IMR-90 (cell line): ENCODE measurements around the gene KRTAP10-5. TPM values are rescaled to one million over a fixed set of nuclear protein-coding genes. Genes with fewer than 3 reads are reported as not detected.

Experiments used
- ATAC-seq: fragments of 200-7000 bp; cut with Tn5 transposase; 2 replicates; pipeline ENCODE4 v1.9.1; 2020; ENCODE audit warnings: low read depth, mild to moderate bottlenecking, moderate library complexity
- BruUV-seq: library from RNA; stranded (reverse); fragments of 400-500 nt; replicated peaks from 2 replicates; lab custom pipeline; 2021; lab: Mats Ljungman, UMichigan
- CTCF ChIA-PET: fragments of 300-600 bp; formaldehyde crosslinking; extraction: SDS; loops from one replicate; lab custom pipeline; 2021; ENCODE audit warnings: antibody characterized with exemption; lab: Yijun Ruan, JAX
- POLR2A ChIA-PET: fragments of 300-600 bp; sonication (Branson Sonifier 250); formaldehyde crosslinking; loops from one replicate; lab custom pipeline; 2022; ENCODE audit warnings: antibody characterized with exemption; ENCODE audit not compliant: unreplicated experiment; lab: Charles Lee
- DNase-seq: peaks from one replicate; pipeline ENCODE4 v3.0.0; 2013
- H2AFZ ChIP-seq: replicated peaks from 2 replicates; pipeline ENCODE3; 2013; ENCODE audit warnings: low read length, mild to moderate bottlenecking; ENCODE audit not compliant: poor library complexity
- H2AK5ac ChIP-seq: 2 replicates; pipeline ENCODE4 v1.6.1; 2013; ENCODE audit warnings: low read depth, low read length, inconsistent platforms
- H2AK9ac ChIP-seq: replicated peaks from 2 replicates; pipeline ENCODE3; 2013; ENCODE audit warnings: mild to moderate bottlenecking, low read depth, low read length, moderate library complexity; ENCODE audit not compliant: poor library complexity
- H2BK120ac ChIP-seq: 2 replicates; pipeline ENCODE4 v1.6.1; 2013; ENCODE audit warnings: low read depth, low read length, inconsistent platforms
- H2BK15ac ChIP-seq: 3 replicates; pipeline ENCODE4 v1.6.1; 2013; ENCODE audit warnings: low read depth, low read length, inconsistent platforms
- H2BK20ac ChIP-seq: 2 replicates; pipeline ENCODE4 v1.6.1; 2013; ENCODE audit warnings: low read depth, mild to moderate bottlenecking, inconsistent platforms, low read length, moderate library complexity
- H2BK5ac ChIP-seq: 2 replicates; pipeline ENCODE4 v1.6.1; 2013; ENCODE audit warnings: mild to moderate bottlenecking, low read depth, low read length, inconsistent platforms; ENCODE audit not compliant: poor library complexity, severe bottlenecking
- H3K14ac ChIP-seq: replicated peaks from 2 replicates; pipeline ENCODE4 v1.6.1; 2013; ENCODE audit warnings: low read depth, low read length, inconsistent platforms
- H3K18ac ChIP-seq: 2 replicates; pipeline ENCODE4 v1.6.1; 2013; ENCODE audit warnings: low read depth, low read length, control low read depth
- H3K23ac ChIP-seq: 2 replicates; pipeline ENCODE4 v1.6.1; 2013; ENCODE audit warnings: low read depth, low read length, inconsistent platforms
- H3K27ac ChIP-seq: 2 replicates; pipeline ENCODE4 v1.5.1; 2013; ENCODE audit warnings: mild to moderate bottlenecking, control low read depth, low read length; ENCODE audit not compliant: insufficient read depth
- H3K27me3 ChIP-seq: 2 replicates; pipeline ENCODE4 v1.6.1; 2013; ENCODE audit warnings: low read length; ENCODE audit not compliant: control insufficient read depth, insufficient read depth
- H3K36me3 ChIP-seq: 2 replicates; pipeline ENCODE4 v1.6.1; 2013; ENCODE audit warnings: low read length, mixed read lengths; ENCODE audit not compliant: control insufficient read depth, insufficient read depth
- H3K4ac ChIP-seq: 2 replicates; pipeline ENCODE4 v1.6.1; 2013; ENCODE audit warnings: low read depth, low read length, inconsistent platforms
- H3K4me1 ChIP-seq: 2 replicates; pipeline ENCODE4 v1.6.1; 2013; ENCODE audit warnings: low read length, mixed read lengths; ENCODE audit not compliant: control insufficient read depth, insufficient read depth
- H3K4me2 ChIP-seq: 2 replicates; pipeline ENCODE4 v1.6.1; 2013; ENCODE audit warnings: low read depth, mild to moderate bottlenecking, control low read depth, low read length, moderate library complexity
- H3K4me3 ChIP-seq: 2 replicates; pipeline ENCODE4 v1.5.1; 2013; ENCODE audit warnings: low read depth, mild to moderate bottlenecking, control low read depth, low read length, moderate library complexity; ENCODE audit not compliant: insufficient read depth
- H3K56ac ChIP-seq: 2 replicates; pipeline ENCODE4 v1.6.1; 2013; ENCODE audit warnings: low read length, inconsistent platforms; ENCODE audit not compliant: insufficient read depth; ENCODE audit errors: extremely low read depth
- H3K79me1 ChIP-seq, 2 experiments: 2 replicates each; pipeline ENCODE4 v1.6.1; 2013; ENCODE audit warnings: low read length in 2 of 2, inconsistent platforms in 1 of 2, low read depth in 1 of 2
- H3K9ac ChIP-seq: 2 replicates; pipeline ENCODE4 v1.6.1; 2013; ENCODE audit warnings: low read depth, low read length, control low read depth
- H3K9me1 ChIP-seq: 2 replicates; pipeline ENCODE4 v1.6.1; 2013; ENCODE audit warnings: low read length, inconsistent platforms; ENCODE audit not compliant: insufficient read depth
- H3K9me3 ChIP-seq: 2 replicates; pipeline ENCODE4 v1.6.1; 2013; ENCODE audit warnings: low read length; ENCODE audit not compliant: control insufficient read depth, insufficient read depth
- H4K20me1 ChIP-seq: 2 replicates; pipeline ENCODE4 v1.6.1; 2013; ENCODE audit warnings: low read length, inconsistent platforms; ENCODE audit not compliant: insufficient read depth
- H4K5ac ChIP-seq: 2 replicates; pipeline ENCODE4 v1.6.1; 2013; ENCODE audit warnings: mild to moderate bottlenecking, low read depth, low read length, control low read depth
- H4K8ac ChIP-seq, 2 experiments: 2 replicates each; pipeline ENCODE4 v1.6.1; 2013; ENCODE audit warnings: low read depth in 2 of 2, low read length in 2 of 2, control low read depth in 1 of 2, inconsistent platforms in 1 of 2
- H4K91ac ChIP-seq: 2 replicates; pipeline ENCODE4 v1.6.1; 2013; ENCODE audit warnings: low read depth, low read length, inconsistent platforms; ENCODE audit not compliant: insufficient read depth
- BHLHE40 ChIP-seq: fragments of 150-350 bp; IDR thresholded peaks from 2 replicates; pipeline ENCODE4 v1.6.1; 2016; ENCODE audit warnings: mild to moderate bottlenecking, low read depth, low read length
- CEBPB ChIP-seq: IDR thresholded peaks from 2 replicates; pipeline ENCODE4 v1.6.1; 2012; ENCODE audit warnings: low read depth, low read length, improper control_type of control experiment
- CHD1 ChIP-seq: IDR thresholded peaks from 2 replicates; pipeline ENCODE4 v1.6.1; 2012; ENCODE audit warnings: low read depth, low read length, improper control_type of control experiment
- FOS ChIP-seq: fragments of 150-350 bp; IDR thresholded peaks from 2 replicates; pipeline ENCODE4 v1.6.1; 2016; ENCODE audit warnings: low read depth, low read length
- MAFK ChIP-seq: IDR thresholded peaks from 2 replicates; pipeline ENCODE4 v1.6.1; 2012; ENCODE audit warnings: low read depth, low read length, improper control_type of control experiment
- MAZ ChIP-seq: IDR thresholded peaks from 2 replicates; pipeline ENCODE4 v1.6.1; 2012; ENCODE audit warnings: low read depth, mild to moderate bottlenecking, low read length, improper control_type of control experiment, moderate library complexity, borderline replicate concordance
- POLR2A ChIP-seq: IDR thresholded peaks from 2 replicates; pipeline ENCODE4 v1.6.1; 2012; ENCODE audit warnings: mild to moderate bottlenecking, low read depth, low read length
- SMC3 ChIP-seq: fragments of 150-350 bp; IDR thresholded peaks from 2 replicates; pipeline ENCODE4 v1.6.1; 2016; ENCODE audit warnings: low read depth, mild to moderate bottlenecking, antibody characterized with exemption, low read length, moderate library complexity
- USF2 ChIP-seq: fragments of 150-350 bp; IDR thresholded peaks from 2 replicates; pipeline ENCODE4 v1.6.1; 2017; ENCODE audit warnings: mild to moderate bottlenecking, antibody characterized with exemption, low read length, low read depth
- WGBS, 2 experiments: methylation state at CpG; one replicate each; pipeline versions ENCODE4 v1.1.5 to v1.1.7; 2013; ENCODE audit warnings: missing lambda C conversion rate in 2 of 2; ENCODE audit not compliant: insufficient read length in 1 of 2; ENCODE audit errors: extremely low coverage in 2 of 2; 5-methylcytosine and 5-hydroxymethylcytosine counted together
- dilution Hi-C: fragments of 300-500 bp; cut with HindIII; formaldehyde crosslinking; loops from one replicate; pipeline ENCODE4 v1.14.3; 2018; ENCODE audit warnings: low sequenced_read_pairs; ENCODE audit not compliant: unreplicated experiment
- in situ Hi-C: fragments of 300-500 bp; cut with MboI; formaldehyde crosslinking; loops from 3 replicates; pipeline ENCODE4 v1.14.3; 2019; ENCODE audit warnings: low sequenced_read_pairs, inconsistent platforms, mixed read lengths
- intact Hi-C: fragments of 100-400 bp; cut with micrococcal nuclease; formaldehyde crosslinking; loops from 2 replicates; pipeline ENCODE4 v1.10.0; 2022
- polyA plus RNA-seq, 3 experiments: library from polyadenylated mRNA; depleted of rRNA; stranded (reverse); fragments of >200 nt; gene quantifications; 2 replicates each; pipeline ENCODE4 v1.2.3, GENCODE V29; 2012; ENCODE audit warnings: low replicate concordance in 1 of 3
- total RNA-seq: library from RNA; depleted of rRNA; stranded (reverse); fragments of >200 nt; gene quantifications from 2 replicates; pipeline ENCODE4 v1.2.3, GENCODE V29; 2012
- TF ChIP-seq, protein P1 (sequence below): fragments of 150-350 bp; IDR thresholded peaks from 2 replicates; pipeline ENCODE4 v1.6.1; 2016; ENCODE audit warnings: low read depth, mild to moderate bottlenecking, low read length, moderate library complexity, borderline replicate concordance
- TF ChIP-seq, protein P2 (sequence below): conservative IDR thresholded peaks from 2 replicates; pipeline ENCODE4 v1.5.1; 2012; ENCODE audit warnings: mild to moderate bottlenecking, low read depth, low read length, improper control_type of control experiment

Gene KRTAP10-5
- total and polyA plus RNA-seq, 2 of the 4 experiments (the other 2 are of a cell fraction), result not detected

GRCh38 chr21:44547656-44548331 is 32.6 kb downstream of the KRTAP10-5 start:
- DNase-seq, result no peak

More at GRCh38 chr21:44547656-44548331, 32.6 kb downstream of the KRTAP10-5 start:
- POLR2A ChIA-PET, result no interaction called here
- Histone ChIP-seq H4K8ac (no peak overlapping the region), H3K79me1 (no peaks in the 10 kb centered on the region), H3K9me3 (peaks cover 2% of the 10 kb centered on the region), H3K23ac (no peak overlapping the region), H2AFZ (no peak overlapping the region), H3K4me3 (no peak overlapping the region), H4K20me1 (no peaks in the 10 kb centered on the region), H2AK9ac (no peak overlapping the region), H2BK120ac (no peak overlapping the region), H3K36me3 (no peaks in the 10 kb centered on the region), H3K18ac (no peak overlapping the region), H3K9ac (no peak overlapping the region), H4K91ac (no peak overlapping the region), H3K27ac (no peak overlapping the region), H3K27me3 (peaks cover 11% of the 10 kb centered on the region), H2BK15ac (no peak overlapping the region), H3K4ac (no peak overlapping the region), H2BK5ac (no peak overlapping the region), H3K4me1 (no peaks in the 10 kb centered on the region), H4K5ac (no peak overlapping the region), H2AK5ac (no peak overlapping the region), H3K14ac (no peak overlapping the region), H3K56ac (no peak overlapping the region), H3K4me2 (no peak overlapping the region), H2BK20ac (no peak overlapping the region), H3K9me1 (no peaks in the 10 kb centered on the region)
- CTCF ChIA-PET, result interaction anchor here (0.6 kb wide), 1 partner anchor 47 kb away, joined by 5 read pairs; no protein-coding TSS in a partner anchor
- no peak for ATAC-seq
- intact Hi-C loops, result no loop called here
- dilution Hi-C loops, result no loop called here
- TF ChIP-seq SMC3 (no peak), CHD1 (no peak), BHLHE40 (no peak), FOS (no peak), POLR2A (no peak), CEBPB (no peak), MAZ (no peak), USF2 (no peak), MAFK (no peak)
- TF ChIP-seq, protein P1, sequence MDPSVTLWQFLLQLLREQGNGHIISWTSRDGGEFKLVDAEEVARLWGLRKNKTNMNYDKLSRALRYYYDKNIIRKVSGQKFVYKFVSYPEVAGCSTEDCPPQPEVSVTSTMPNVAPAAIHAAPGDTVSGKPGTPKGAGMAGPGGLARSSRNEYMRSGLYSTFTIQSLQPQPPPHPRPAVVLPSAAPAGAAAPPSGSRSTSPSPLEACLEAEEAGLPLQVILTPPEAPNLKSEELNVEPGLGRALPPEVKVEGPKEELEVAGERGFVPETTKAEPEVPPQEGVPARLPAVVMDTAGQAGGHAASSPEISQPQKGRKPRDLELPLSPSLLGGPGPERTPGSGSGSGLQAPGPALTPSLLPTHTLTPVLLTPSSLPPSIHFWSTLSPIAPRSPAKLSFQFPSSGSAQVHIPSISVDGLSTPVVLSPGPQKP, result no peak
- TF ChIP-seq, protein P2, sequence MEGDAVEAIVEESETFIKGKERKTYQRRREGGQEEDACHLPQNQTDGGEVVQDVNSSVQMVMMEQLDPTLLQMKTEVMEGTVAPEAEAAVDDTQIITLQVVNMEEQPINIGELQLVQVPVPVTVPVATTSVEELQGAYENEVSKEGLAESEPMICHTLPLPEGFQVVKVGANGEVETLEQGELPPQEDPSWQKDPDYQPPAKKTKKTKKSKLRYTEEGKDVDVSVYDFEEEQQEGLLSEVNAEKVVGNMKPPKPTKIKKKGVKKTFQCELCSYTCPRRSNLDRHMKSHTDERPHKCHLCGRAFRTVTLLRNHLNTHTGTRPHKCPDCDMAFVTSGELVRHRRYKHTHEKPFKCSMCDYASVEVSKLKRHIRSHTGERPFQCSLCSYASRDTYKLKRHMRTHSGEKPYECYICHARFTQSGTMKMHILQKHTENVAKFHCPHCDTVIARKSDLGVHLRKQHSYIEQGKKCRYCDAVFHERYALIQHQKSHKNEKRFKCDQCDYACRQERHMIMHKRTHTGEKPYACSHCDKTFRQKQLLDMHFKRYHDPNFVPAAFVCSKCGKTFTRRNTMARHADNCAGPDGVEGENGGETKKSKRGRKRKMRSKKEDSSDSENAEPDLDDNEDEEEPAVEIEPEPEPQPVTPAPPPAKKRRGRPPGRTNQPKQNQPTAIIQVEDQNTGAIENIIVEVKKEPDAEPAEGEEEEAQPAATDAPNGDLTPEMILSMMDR, result no peak
- in situ Hi-C loops, result no loop called here
- 0% methylated on average over 1 of the region's 5 CpGs; no CpG with 5 or more reads in 1 of the 2 experiments for WGBS, 2 experiments
- BruUV-seq, result no TSS peak
